PC-9 (cell line): ENCODE data around the gene CMTM8. TPM values are rescaled to one million over a fixed set of nuclear protein-coding genes. Genes with fewer than 3 reads are reported as not detected.
"Not testable (repeated sequence)": the region's sequence is repeated elsewhere in the genome, so short reads cannot be mapped to it uniquely, and the experiment has no call there.

Source experiments
- BruUV-seq: library from RNA; stranded (reverse); fragments of 400-500 nt; replicated peaks from 2 replicates; lab custom pipeline; 2021; lab: Mats Ljungman, UMichigan
- CTCF ChIA-PET: fragments of 300-600 bp; sonication (Branson Sonifier 250); formaldehyde crosslinking; loops from one replicate; lab custom pipeline; 2022; ENCODE audit warnings: antibody characterized with exemption; lab: Charles Lee
- POLR2A ChIA-PET: fragments of 300-600 bp; sonication (Branson Sonifier 250); formaldehyde crosslinking; loops from one replicate; lab custom pipeline; 2022; ENCODE audit warnings: antibody characterized with exemption; ENCODE audit not compliant: unreplicated experiment; lab: Charles Lee
- DNase-seq, 2 experiments: peaks; one replicate each; pipeline versions ENCODE4 v3.0.0 to v3.0.0-alpha.2; 2015 to 2022; ENCODE audit warnings: mixed read lengths in 1 of 2
- H2AFZ ChIP-seq: fragments of 200-600 bp; sonication (generic); 2 replicates; pipeline ENCODE4 v1.8.1; 2017; ENCODE audit warnings: antibody characterized with exemption
- H3F3A ChIP-seq: fragments of 200-600 bp; sonication (generic); 2 replicates; pipeline ENCODE4 v1.8.1; 2017; ENCODE audit warnings: antibody characterized with exemption, mild to moderate bottlenecking, low read depth; ENCODE audit not compliant: insufficient read depth
- H3K27ac ChIP-seq: fragments of 200-600 bp; sonication (generic); 2 replicates; pipeline ENCODE4 v1.6.1; 2016; ENCODE audit warnings: mixed run types
- H3K27me3 ChIP-seq: fragments of 200-600 bp; sonication (generic); 2 replicates; pipeline ENCODE4 v1.6.1; 2016; ENCODE audit warnings: low read depth, mixed run types; ENCODE audit not compliant: insufficient read depth
- H3K36me3 ChIP-seq: fragments of 200-600 bp; sonication (generic); 2 replicates; pipeline ENCODE4 v1.6.1; 2016; ENCODE audit warnings: low read depth, mixed run types
- H3K4me1 ChIP-seq: fragments of 200-600 bp; sonication (generic); replicated peaks from 2 replicates; pipeline ENCODE4 v1.6.1; 2016; ENCODE audit warnings: mixed run types; ENCODE audit not compliant: insufficient read depth
- H3K4me2 ChIP-seq: fragments of 200-600 bp; sonication (generic); 2 replicates; pipeline ENCODE4 v1.6.1; 2017; ENCODE audit warnings: mixed run types
- H3K4me3 ChIP-seq: fragments of 200-600 bp; sonication (generic); 2 replicates; pipeline ENCODE4 v1.6.1; 2016; ENCODE audit warnings: mixed run types
- H3K79me2 ChIP-seq: fragments of 200-600 bp; sonication (generic); 2 replicates; pipeline ENCODE4 v1.6.1; 2017; ENCODE audit warnings: low read depth, mixed run types
- H3K9me2 ChIP-seq: fragments of 200-600 bp; sonication (generic); 2 replicates; pipeline ENCODE4 v1.8.1; 2017; ENCODE audit warnings: mild to moderate bottlenecking; ENCODE audit not compliant: insufficient read depth
- H3K9me3 ChIP-seq: fragments of 200-600 bp; sonication (generic); 2 replicates; pipeline ENCODE4 v1.8.1; 2016; ENCODE audit warnings: low read depth; ENCODE audit not compliant: insufficient read depth
- H4K20me1 ChIP-seq: fragments of 200-600 bp; sonication (generic); 2 replicates; pipeline ENCODE4 v1.8.1; 2017; ENCODE audit not compliant: insufficient read depth
- CTCF ChIP-seq: fragments of 200-600 bp; sonication (generic); conservative IDR thresholded peaks from 2 replicates; pipeline ENCODE4 v1.6.1; 2017; ENCODE audit warnings: mixed run types, antibody characterized with exemption, mild to moderate bottlenecking, moderate library complexity
- EZH2 ChIP-seq: fragments of 200-600 bp; sonication (generic); IDR thresholded peaks from 2 replicates; pipeline ENCODE4 v1.8.0; 2017; ENCODE audit warnings: antibody characterized with exemption, low read depth
- intact Hi-C: fragments of 100-400 bp; cut with micrococcal nuclease; formaldehyde crosslinking; loops from one replicate; pipeline ENCODE4 v1.10.0; 2022; ENCODE audit not compliant: unreplicated experiment
- total RNA-seq: library from RNA; stranded (reverse); gene quantifications from 2 replicates; pipeline ENCODE4 v1.2.3, GENCODE V29; 2021

The CMTM8 gene
- total RNA-seq, 1 experiment from 2014 or later: 17.8 TPM

- H3K4me1 ChIP-seq: no peaks in the 10 kb centered on the region
- no peaks in the 10 kb centered on the region for H3F3A ChIP-seq
- H3K4me2 ChIP-seq: no peak overlapping the region
- DNase-seq: no peak
- no TSS peak for BruUV-seq
- no peaks in the 10 kb centered on the region for H3K36me3 ChIP-seq
- H3K9me2 ChIP-seq: no peaks in the 10 kb centered on the region
- H3K27me3 ChIP-seq: no peaks in the 10 kb centered on the region
- H4K20me1 ChIP-seq: no peaks in the 10 kb centered on the region
- no peak overlapping the region for H2AFZ ChIP-seq
- TF ChIP-seq CTCF: no peak
- no peak for TF ChIP-seq EZH2
- no peak overlapping the region for H3K27ac ChIP-seq
- intact Hi-C loops: no loop called here
- no peaks in the 10 kb centered on the region for H3K9me3 ChIP-seq
- POLR2A ChIA-PET: no interaction called here
- peaks cover 7% of the 10 kb centered on the region for H3K79me2 ChIP-seq
- H3K4me3 ChIP-seq: no peak overlapping the region
- CTCF ChIA-PET: no interaction called here
These were observed 149.0 kb downstream of the CMTM8 start for GRCh38 chr3:32387512-32387911.

- H2AFZ ChIP-seq, H3K9me2 ChIP-seq, H3F3A ChIP-seq, DNase-seq, H3K4me1 ChIP-seq, H3K27ac ChIP-seq, H4K20me1 ChIP-seq, H3K36me3 ChIP-seq, H3K4me2 ChIP-seq, H3K27me3 ChIP-seq, CTCF ChIA-PET, H3K9me3 ChIP-seq, BruUV-seq, H3K4me3 ChIP-seq, intact Hi-C loops: not testable (repeated sequence)
- peaks cover 28% of the 10 kb centered on the region for H3K79me2 ChIP-seq
- POLR2A ChIA-PET: interaction anchor here (0.6 kb wide), 1 partner anchor 81 kb away, joined by 3 read pairs; no protein-coding TSS in a partner anchor
These were observed 151.1 kb downstream of the CMTM8 start for GRCh38 chr3:32389577-32389976.

- DNase-seq: peak; percentile 54 to 85
- POLR2A ChIA-PET: no interaction called here
- TSS peak; percentile 76 for BruUV-seq
- Histone ChIP-seq H3K9me3 (no peaks in the 10 kb centered on the region), H3K4me2 (peak within 1 kb of the TSS; percentile 80), H3K79me2 (peaks cover 51% of the 10 kb centered on the region), H3K36me3 (no peaks in the 10 kb centered on the region), H3K4me1 (0 out of 2 replicates have a peak, but pooled peaks cover 6% of the 10 kb centered on the region), H3K9me2 (no peaks in the 10 kb centered on the region), H2AFZ (peak within 1 kb of the TSS; percentile 75), H3K27ac (peak within 1 kb of the TSS; percentile 44), H3F3A (no peaks in the 10 kb centered on the region), H3K27me3 (no peaks in the 10 kb centered on the region), H4K20me1 (no peaks in the 10 kb centered on the region), H3K4me3 (peak within 1 kb of the TSS; percentile 71)
- intact Hi-C loops: loop anchor here (1.0 to 5.0 kb wide), 3 partner anchors 28 to 95 kb away; no protein-coding TSS in a partner anchor
- CTCF ChIA-PET: interaction anchor here (0.5 kb wide), 1 partner anchor 68 kb away, joined by 3 read pairs; no protein-coding TSS in a partner anchor
- TF ChIP-seq CTCF (no peak), EZH2 (no peak)
These were observed 153.4 kb downstream of the CMTM8 start, which contains the start of gene CMTM7 for GRCh38 chr3:32391643-32392535. Gene CMTM7, plus strand, starts transcription at chr3:32391853. Its CDS starts 54 bp downstream, at chr3:32391907.
